Lower leg skin (tissue), 3 donors: ENCODE measurements around the gene OR2A2.

Experiments used
- POLR2A ChIP-seq, 2 donors: fragments of 450-650 bp; IDR thresholded peaks; one replicate each; pipeline ENCODE4 v1.6.1; 2016 to 2017; ENCODE audit warnings: antibody characterized with exemption in 2 of 2, mild to moderate bottlenecking in 1 of 2, moderate library complexity in 1 of 2
- TF ChIP-seq, protein P1 (sequence below), 3 donors: fragments of 450-650 bp; IDR thresholded peaks; one replicate each; pipeline ENCODE4 v1.5.1; 2016; ENCODE audit warnings: antibody characterized with exemption in 3 of 3, mild to moderate bottlenecking in 3 of 3, moderate library complexity in 2 of 3

DNA sequence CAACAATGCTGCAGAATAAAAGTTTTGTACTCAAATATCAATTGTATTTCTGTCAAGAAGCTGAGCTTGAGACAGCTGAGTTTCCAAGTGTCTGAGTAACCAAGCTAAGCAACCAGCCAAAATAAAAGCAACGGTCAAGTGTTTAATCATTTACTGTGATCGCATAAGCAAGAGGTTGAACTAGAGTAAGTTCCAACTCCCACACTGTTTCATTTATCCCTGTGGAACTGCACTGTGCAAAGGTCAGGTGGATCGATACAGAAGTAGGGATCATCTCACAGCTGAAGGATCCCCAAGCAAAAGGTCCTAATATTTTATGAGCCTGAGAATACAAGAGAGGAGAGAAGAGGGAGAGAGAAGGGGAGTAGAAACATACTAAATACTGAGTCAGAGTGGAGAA, 35.0 kb downstream of the OR2A2 start:
- TF ChIP-seq, protein P1, sequence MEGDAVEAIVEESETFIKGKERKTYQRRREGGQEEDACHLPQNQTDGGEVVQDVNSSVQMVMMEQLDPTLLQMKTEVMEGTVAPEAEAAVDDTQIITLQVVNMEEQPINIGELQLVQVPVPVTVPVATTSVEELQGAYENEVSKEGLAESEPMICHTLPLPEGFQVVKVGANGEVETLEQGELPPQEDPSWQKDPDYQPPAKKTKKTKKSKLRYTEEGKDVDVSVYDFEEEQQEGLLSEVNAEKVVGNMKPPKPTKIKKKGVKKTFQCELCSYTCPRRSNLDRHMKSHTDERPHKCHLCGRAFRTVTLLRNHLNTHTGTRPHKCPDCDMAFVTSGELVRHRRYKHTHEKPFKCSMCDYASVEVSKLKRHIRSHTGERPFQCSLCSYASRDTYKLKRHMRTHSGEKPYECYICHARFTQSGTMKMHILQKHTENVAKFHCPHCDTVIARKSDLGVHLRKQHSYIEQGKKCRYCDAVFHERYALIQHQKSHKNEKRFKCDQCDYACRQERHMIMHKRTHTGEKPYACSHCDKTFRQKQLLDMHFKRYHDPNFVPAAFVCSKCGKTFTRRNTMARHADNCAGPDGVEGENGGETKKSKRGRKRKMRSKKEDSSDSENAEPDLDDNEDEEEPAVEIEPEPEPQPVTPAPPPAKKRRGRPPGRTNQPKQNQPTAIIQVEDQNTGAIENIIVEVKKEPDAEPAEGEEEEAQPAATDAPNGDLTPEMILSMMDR (IDR thresholded peaks at IDR 0.05): no peak
- TF ChIP-seq POLR2A (IDR thresholded peaks at IDR 0.05): no peak
